DMS114 treated with DMSO at 0.1 percent for 48 hours (cell line): Measurements from ENCODE around the gene CLPX.
"Not testable (repeated sequence)": the region's sequence is repeated elsewhere in the genome, so short reads cannot be mapped to it uniquely, and the experiment has no call there.

Source experiments
- DNase-seq: peaks from one replicate; lab custom pipeline; 2025; ENCODE audit not compliant: unreplicated experiment; lab: John Stamatoyannopoulos, UW

Gene CLPX

GRCh38 chr15:65206750-65207149 is 21.6 kb upstream of the CLPX start:
- no peak for DNase-seq

GRCh38 chr15:65204931-65205660 is 20.0 kb upstream of the CLPX start:
- DNase-seq, result no peak

- no peak for DNase-seq
Measured at GRCh38 chr15:65204236-65204930, 19.2 kb upstream of the CLPX start.

- no peak for DNase-seq
Measured at GRCh38 chr15:65201918-65202317, 16.8 kb upstream of the CLPX start.

- no peak for DNase-seq
Measured at GRCh38 chr15:65198571-65198970, 13.4 kb upstream of the CLPX start.

- DNase-seq, result no peak
Measured at GRCh38 chr15:65197337-65197645, 12.1 kb upstream of the CLPX start.

- DNase-seq, result no peak
Measured at GRCh38 chr15:65196637-65197336, 11.6 kb upstream of the CLPX start.

GRCh38 chr15:65195548-65195923 is 10.4 kb upstream of the CLPX start:
- no peak for DNase-seq

- no peak for DNase-seq
Measured at GRCh38 chr15:65194826-65195547, 9.8 kb upstream of the CLPX start.

GRCh38 chr15:65192016-65192415 is 6.9 kb upstream of the CLPX start:
- no peak for DNase-seq

GRCh38 chr15:65189102-65189740 is 4.1 kb upstream of the CLPX start:
- peak; percentile 76 for DNase-seq

- DNase-seq, result not testable (repeated sequence)
Measured at GRCh38 chr15:65188472-65188871, 3.3 kb upstream of the CLPX start.

GRCh38 chr15:65184305-65184867 is 756 bp downstream of the CLPX start:
- DNase-seq, result peak; percentile 36

- DNase-seq, result no peak
Measured at GRCh38 chr15:65183865-65184159, 1.3 kb downstream of the CLPX start.

- no peak for DNase-seq
Measured at GRCh38 chr15:65182538-65182937, 2.6 kb downstream of the CLPX start.

GRCh38 chr15:65181582-65182353 is 3.4 kb downstream of the CLPX start:
- not testable (repeated sequence) for DNase-seq

GRCh38 chr15:65180167-65180566 is 5.0 kb downstream of the CLPX start:
- DNase-seq, result no peak

GRCh38 chr15:65177901-65178300 is 7.2 kb downstream of the CLPX start:
- no peak for DNase-seq

- DNase-seq, result no peak
Measured at GRCh38 chr15:65176056-65176455, 9.1 kb downstream of the CLPX start.

GRCh38 chr15:65175511-65175910 is 9.6 kb downstream of the CLPX start:
- no peak for DNase-seq
